ENCODE measurements around the gene RHEX. TPM values are rescaled to one million over a fixed set of nuclear protein-coding genes. Genes with fewer than 3 reads are reported as not detected.

RHEX gene
- polyA plus RNA-seq, 1 of the 3 experiments (the other 2 are of a cell fraction), result not detected

DNA sequence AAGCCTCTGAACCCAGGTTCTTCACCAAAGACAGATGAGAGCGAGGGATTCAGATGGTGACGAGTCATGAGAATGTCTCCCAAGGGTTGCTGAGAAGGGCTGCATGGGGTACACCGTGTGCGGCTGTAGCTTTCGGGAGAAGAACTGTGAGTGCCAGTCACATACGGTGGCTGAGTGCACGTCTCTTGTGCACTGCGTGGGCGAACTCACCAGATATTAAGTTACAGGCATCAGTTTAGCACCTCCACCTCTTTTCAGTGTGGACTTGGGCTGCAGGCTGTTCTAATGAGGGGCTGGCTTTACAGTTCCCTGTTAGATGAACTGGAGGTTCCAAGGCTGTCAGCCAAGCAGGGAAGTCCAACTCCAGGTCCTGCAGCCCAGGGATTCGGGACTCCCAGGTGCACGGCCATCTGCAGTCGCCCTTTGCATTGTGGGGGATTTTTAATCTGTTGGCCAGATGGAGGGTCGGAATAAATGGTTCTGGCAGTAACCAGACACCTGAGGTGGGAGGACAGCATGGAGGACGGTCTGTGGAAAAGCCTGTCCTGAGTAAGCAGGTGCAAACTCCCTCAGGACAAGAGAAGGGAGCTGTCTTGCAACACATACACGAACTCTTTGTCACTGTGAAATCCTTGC is 90.7 kb downstream of the RHEX start (continued):
- TF ChIP-seq, protein P1, sequence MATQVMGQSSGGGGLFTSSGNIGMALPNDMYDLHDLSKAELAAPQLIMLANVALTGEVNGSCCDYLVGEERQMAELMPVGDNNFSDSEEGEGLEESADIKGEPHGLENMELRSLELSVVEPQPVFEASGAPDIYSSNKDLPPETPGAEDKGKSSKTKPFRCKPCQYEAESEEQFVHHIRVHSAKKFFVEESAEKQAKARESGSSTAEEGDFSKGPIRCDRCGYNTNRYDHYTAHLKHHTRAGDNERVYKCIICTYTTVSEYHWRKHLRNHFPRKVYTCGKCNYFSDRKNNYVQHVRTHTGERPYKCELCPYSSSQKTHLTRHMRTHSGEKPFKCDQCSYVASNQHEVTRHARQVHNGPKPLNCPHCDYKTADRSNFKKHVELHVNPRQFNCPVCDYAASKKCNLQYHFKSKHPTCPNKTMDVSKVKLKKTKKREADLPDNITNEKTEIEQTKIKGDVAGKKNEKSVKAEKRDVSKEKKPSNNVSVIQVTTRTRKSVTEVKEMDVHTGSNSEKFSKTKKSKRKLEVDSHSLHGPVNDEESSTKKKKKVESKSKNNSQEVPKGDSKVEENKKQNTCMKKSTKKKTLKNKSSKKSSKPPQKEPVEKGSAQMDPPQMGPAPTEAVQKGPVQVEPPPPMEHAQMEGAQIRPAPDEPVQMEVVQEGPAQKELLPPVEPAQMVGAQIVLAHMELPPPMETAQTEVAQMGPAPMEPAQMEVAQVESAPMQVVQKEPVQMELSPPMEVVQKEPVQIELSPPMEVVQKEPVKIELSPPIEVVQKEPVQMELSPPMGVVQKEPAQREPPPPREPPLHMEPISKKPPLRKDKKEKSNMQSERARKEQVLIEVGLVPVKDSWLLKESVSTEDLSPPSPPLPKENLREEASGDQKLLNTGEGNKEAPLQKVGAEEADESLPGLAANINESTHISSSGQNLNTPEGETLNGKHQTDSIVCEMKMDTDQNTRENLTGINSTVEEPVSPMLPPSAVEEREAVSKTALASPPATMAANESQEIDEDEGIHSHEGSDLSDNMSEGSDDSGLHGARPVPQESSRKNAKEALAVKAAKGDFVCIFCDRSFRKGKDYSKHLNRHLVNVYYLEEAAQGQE (IDR thresholded peaks at IDR 0.05; ENCODE audit: low read depth, low read length), result no peak
- TF ChIP-seq GATA2 (CRISPR knock-in tag; IDR thresholded peaks at IDR 0.05) (no peak), EP300 (IDR thresholded peaks at IDR 0.05; ENCODE audit: borderline replicate concordance in 1 of 2, low read depth in 1 of 2, low read length in 1 of 2) (no peak)

GRCh38 chr1:206144605-206145004 is 91.6 kb downstream of the RHEX start:
- no peaks in the 10 kb centered on the region for H3K79me2 ChIP-seq (ENCODE audit: insufficient read depth)
- H3K9me3 ChIP-seq, result no peaks in the 10 kb centered on the region
- no peak overlapping the region for H3K4me2 ChIP-seq
- POLR2A ChIA-PET, result no interaction called here
- no peaks in the 10 kb centered on the region for H3K9me2 ChIP-seq
- CTCF ChIA-PET, result interaction anchor here (0.8 kb wide), 1 partner anchor 576 kb away, joined by 3 read pairs; a partner anchor contains a TSS
- no peaks in the 10 kb centered on the region for H3K36me3 ChIP-seq (replicated peaks in 1 of 2; ENCODE audit: control insufficient read depth in 1 of 2, insufficient read depth in 2 of 2, low read length in 1 of 2)
- no peaks in the 10 kb centered on the region for H3K4me1 ChIP-seq (ENCODE audit: control insufficient read depth in 1 of 2, insufficient read depth in 2 of 2, low read depth in 1 of 2, low read length in 1 of 2)
- no peak overlapping the region for H3K27ac ChIP-seq (ENCODE audit: low read depth in 2 of 2, low read length in 1 of 2)
- no peak for DNase-seq
- H3F3A ChIP-seq (replicated peaks; ENCODE audit: insufficient read depth), result no peaks in the 10 kb centered on the region
- no peak overlapping the region for H3K4me3 ChIP-seq (ENCODE audit: low read depth in 2 of 2, low read length in 1 of 2)
- H4K20me1 ChIP-seq (ENCODE audit: insufficient read depth), result no peaks in the 10 kb centered on the region
- H3K9ac ChIP-seq, result no peak overlapping the region
- 57% methylated on average over 2 of the region's 2 CpGs for WGBS (ENCODE audit: low lambda C conversion rate)
- H3K27me3 ChIP-seq (ENCODE audit: insufficient read depth), result peaks cover 44% of the 10 kb centered on the region
- TF ChIP-seq RAD21 (IDR thresholded peaks at IDR 0.05; ENCODE audit: low read length), result no peak
- no peak for TF ChIP-seq NRF1 (IDR thresholded peaks at IDR 0.05; ENCODE audit: low read depth, low read length)
- TF ChIP-seq TCF12 (IDR thresholded peaks at IDR 0.05), result no peak
- no peak for TF ChIP-seq JUND (IDR thresholded peaks at IDR 0.05)
- TF ChIP-seq, protein P2, sequence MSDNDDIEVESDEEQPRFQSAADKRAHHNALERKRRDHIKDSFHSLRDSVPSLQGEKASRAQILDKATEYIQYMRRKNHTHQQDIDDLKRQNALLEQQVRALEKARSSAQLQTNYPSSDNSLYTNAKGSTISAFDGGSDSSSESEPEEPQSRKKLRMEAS (IDR thresholded peaks at IDR 0.05; ENCODE audit: low read depth), result no peak
- TF ChIP-seq, protein P1 (IDR thresholded peaks at IDR 0.05; ENCODE audit: low read depth, low read length), result no peak
- no peak for TF ChIP-seq FOXJ3 (CRISPR knock-in tag; IDR thresholded peaks at IDR 0.05)
- TF ChIP-seq, protein P3, sequence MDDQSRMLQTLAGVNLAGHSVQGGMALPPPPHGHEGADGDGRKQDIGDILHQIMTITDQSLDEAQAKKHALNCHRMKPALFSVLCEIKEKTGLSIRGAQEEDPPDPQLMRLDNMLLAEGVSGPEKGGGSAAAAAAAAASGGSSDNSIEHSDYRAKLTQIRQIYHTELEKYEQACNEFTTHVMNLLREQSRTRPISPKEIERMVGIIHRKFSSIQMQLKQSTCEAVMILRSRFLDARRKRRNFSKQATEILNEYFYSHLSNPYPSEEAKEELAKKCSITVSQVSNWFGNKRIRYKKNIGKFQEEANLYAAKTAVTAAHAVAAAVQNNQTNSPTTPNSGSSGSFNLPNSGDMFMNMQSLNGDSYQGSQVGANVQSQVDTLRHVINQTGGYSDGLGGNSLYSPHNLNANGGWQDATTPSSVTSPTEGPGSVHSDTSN (IDR thresholded peaks at IDR 0.05), result no peak
- no peak for TF ChIP-seq SMC3 (IDR thresholded peaks at IDR 0.05; ENCODE audit: low read depth, low read length)
- H2AFZ ChIP-seq (ENCODE audit: low read depth), result no peak overlapping the region

All from SK-N-SH (cell line).